K562 (cell line): ENCODE data around the gene HES3. TPM values are rescaled to one million over a fixed set of nuclear protein-coding genes. Genes with fewer than 3 reads are reported as not detected.
A peak's percentile ranks its signal among the peaks of the same experiment; 100 is the strongest.

ENCODE experiments used
- ARID2 ChIP-seq: fragments of 450-650 bp; IDR thresholded peaks from 2 replicates; pipeline ENCODE4 v1.6.1; 2017; ENCODE audit warnings: antibody characterized with exemption, mild to moderate bottlenecking
- BRD9 ChIP-seq: fragments of 450-650 bp; IDR thresholded peaks from 2 replicates; pipeline ENCODE4 v1.6.1; 2018; ENCODE audit warnings: low read depth; ENCODE audit not compliant: partially characterized antibody
- CBX1 ChIP-seq: sonication (generic); IDR thresholded peaks from 2 replicates; pipeline ENCODE4 v1.6.1; 2016; ENCODE audit warnings: antibody characterized with exemption, low read depth, mild to moderate bottlenecking
- JUN ChIP-seq, 2 experiments: sonication (generic) in 1 of 2; formaldehyde crosslinking in 1 of 2; IDR thresholded peaks; 2 replicates each; pipeline versions ENCODE4 v1.6.1 to v1.8.0; 2012 to 2022; ENCODE audit warnings: borderline replicate concordance in 2 of 2, mild to moderate bottlenecking in 2 of 2, improper control_type of control experiment in 1 of 2, low read depth in 1 of 2, low read length in 1 of 2, missing genetic modification reagents in 1 of 2
- NR2C2 ChIP-seq, 2 experiments: fragments of 200-800 bp in 1 of 2; sonication (Bioruptor generic) in 1 of 2; sonication (generic) in 1 of 2; formaldehyde crosslinking in 1 of 2; IDR thresholded peaks; 2 replicates each; pipeline versions ENCODE4 v1.6.1 to v1.8.0; 2016 to 2022; ENCODE audit warnings: mild to moderate bottlenecking in 1 of 2, missing compliant biosample characterization in 1 of 2, missing genetic modification characterization in 1 of 2, missing genetic modification reagents in 1 of 2
- PTBP1 ChIP-seq: fragments of 200-400 bp; formaldehyde crosslinking; IDR thresholded peaks from 2 replicates; pipeline ENCODE4 v1.6.1; 2017; ENCODE audit warnings: low read depth, low read length
- RBM14 ChIP-seq: fragments of 200-400 bp; formaldehyde crosslinking; IDR thresholded peaks from 2 replicates; pipeline ENCODE4 v1.6.1; 2018; ENCODE audit warnings: low read depth, mild to moderate bottlenecking, low read length, moderate library complexity, borderline replicate concordance; ENCODE audit not compliant: insufficient read depth
- RBM25 ChIP-seq: fragments of 200-400 bp; formaldehyde crosslinking; IDR thresholded peaks from 2 replicates; pipeline ENCODE4 v1.6.1; 2018; ENCODE audit warnings: low read length, low read depth, moderate library complexity; ENCODE audit not compliant: severe bottlenecking
- SMARCA4 ChIP-seq: fragments of 450-650 bp; IDR thresholded peaks from 2 replicates; pipeline ENCODE4 v1.6.1; 2016
- SMARCA5 ChIP-seq: fragments of 450-650 bp; IDR thresholded peaks from 2 replicates; pipeline ENCODE4 v1.6.1; 2016
- SOX6 ChIP-seq: fragments of 450-650 bp; IDR thresholded peaks from 2 replicates; pipeline ENCODE4 v1.6.1; 2014; ENCODE audit warnings: mild to moderate bottlenecking
- SREBF1 ChIP-seq: fragments of 150-350 bp; IDR thresholded peaks from 2 replicates; pipeline ENCODE4 v1.6.1; 2014; ENCODE audit warnings: antibody characterized with exemption, low read depth, low read length, borderline replicate concordance
- polyA plus RNA-seq, 8 experiments: library from polyadenylated mRNA; depleted of rRNA in 4 of 8; stranded (reverse) in 5 of 8; unstranded in 3 of 8; fragments of >200 nt; fragmentation: Nextera tagmentation in 2 of 8; fragmentation: Illumina TruSeq in 1 of 8; extraction: Ambion mirVana in 2 of 8; extraction: Trizol in 1 of 8; gene quantifications; 2 replicates each; pipeline versions ENCODE4 v1.2.1 to v1.2.3, GENCODE V29; 2011 to 2014; ENCODE audit warnings: inconsistent platforms in 1 of 8, missing spikeins in 1 of 8
- total RNA-seq, 7 experiments: library from RNA; depleted of rRNA in 6 of 7; stranded (reverse); fragments of >200 nt in 6 of 7; fragmentation: Illumina TruSeq in 2 of 7; extraction: Trizol in 2 of 7; gene quantifications; 2 replicates each; pipeline versions ENCODE4 v1.2.1 to v1.2.3, GENCODE V29; 2011 to 2021; ENCODE audit warnings: low replicate concordance in 1 of 7
- TF ChIP-seq, protein P1 (sequence below), 3 experiments: fragments of 200-800 bp in 1 of 3; fragments of 250-450 bp in 1 of 3; fragments of 450-650 bp in 1 of 3; sonication (Bioruptor Pico) in 1 of 3; sonication (Bioruptor generic) in 1 of 3; formaldehyde crosslinking in 1 of 3; IDR thresholded peaks; 2 replicates each; pipeline versions ENCODE4 v1.6.1 to v1.8.0; 2016 to 2022; ENCODE audit warnings: mild to moderate bottlenecking in 2 of 3, missing genetic modification characterization in 2 of 3, missing compliant biosample characterization in 1 of 3, moderate library complexity in 1 of 3
- TF ChIP-seq, protein P2 (sequence below), 2 experiments: fragments of 450-650 bp; conservative IDR thresholded peaks; 2 replicates each; pipeline ENCODE4 v1.6.1; 2017; ENCODE audit warnings: mild to moderate bottlenecking in 2 of 2, moderate library complexity in 2 of 2
- TF ChIP-seq, protein P3 (sequence below): fragments of 450-650 bp; IDR thresholded peaks from 2 replicates; pipeline ENCODE4 v1.6.1; 2016; ENCODE audit warnings: borderline replicate concordance
- TF ChIP-seq, protein P4 (sequence below): sonication (generic); formaldehyde crosslinking; IDR thresholded peaks from 2 replicates; pipeline ENCODE4 v1.8.0; 2022; ENCODE audit warnings: missing genetic modification reagents, mild to moderate bottlenecking, moderate library complexity, borderline replicate concordance

Gene HES3
- total and polyA plus RNA-seq, 9 of the 15 experiments (the other 6 are each of a cell fraction or from before 2014, with no cell fraction given): not detected

DNA sequence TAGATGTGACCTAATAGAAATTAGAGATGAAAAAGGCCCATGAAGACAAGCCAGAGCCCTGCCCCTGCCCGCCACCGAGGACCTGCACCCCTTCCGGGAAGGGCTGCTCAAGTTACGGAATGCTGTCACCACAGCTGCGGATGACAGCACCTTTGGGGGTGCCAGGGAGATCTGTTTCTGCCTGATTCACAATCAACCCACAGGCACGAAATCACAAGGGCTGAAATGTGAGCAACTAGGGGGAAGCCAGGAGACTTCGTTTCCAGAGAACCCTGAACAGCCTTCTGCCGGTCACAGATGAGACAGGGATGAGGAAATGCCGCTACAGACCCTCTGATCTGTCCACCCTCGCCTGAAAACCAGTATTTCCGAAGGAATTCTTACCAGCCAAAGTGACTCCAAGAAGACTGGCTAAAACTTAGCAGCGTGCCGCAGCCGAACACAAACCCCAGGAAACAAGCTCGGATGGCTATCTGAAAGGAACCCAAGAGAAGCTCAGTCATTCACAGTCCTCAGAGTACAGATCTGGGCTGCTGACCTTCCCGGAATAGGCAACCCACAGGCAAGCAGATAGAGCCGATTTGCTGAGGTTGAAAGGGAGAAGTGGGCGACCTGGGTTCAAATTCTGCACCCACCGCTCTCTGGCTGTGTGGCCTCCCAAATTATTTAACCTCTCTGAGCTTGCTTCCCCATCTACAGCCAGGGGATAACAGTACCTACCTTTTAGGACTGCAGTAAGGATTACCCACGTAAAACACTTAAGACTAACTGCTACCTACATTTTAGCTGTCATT is 9.3 kb upstream of the HES3 start (continued):
- TF ChIP-seq, protein P1, sequence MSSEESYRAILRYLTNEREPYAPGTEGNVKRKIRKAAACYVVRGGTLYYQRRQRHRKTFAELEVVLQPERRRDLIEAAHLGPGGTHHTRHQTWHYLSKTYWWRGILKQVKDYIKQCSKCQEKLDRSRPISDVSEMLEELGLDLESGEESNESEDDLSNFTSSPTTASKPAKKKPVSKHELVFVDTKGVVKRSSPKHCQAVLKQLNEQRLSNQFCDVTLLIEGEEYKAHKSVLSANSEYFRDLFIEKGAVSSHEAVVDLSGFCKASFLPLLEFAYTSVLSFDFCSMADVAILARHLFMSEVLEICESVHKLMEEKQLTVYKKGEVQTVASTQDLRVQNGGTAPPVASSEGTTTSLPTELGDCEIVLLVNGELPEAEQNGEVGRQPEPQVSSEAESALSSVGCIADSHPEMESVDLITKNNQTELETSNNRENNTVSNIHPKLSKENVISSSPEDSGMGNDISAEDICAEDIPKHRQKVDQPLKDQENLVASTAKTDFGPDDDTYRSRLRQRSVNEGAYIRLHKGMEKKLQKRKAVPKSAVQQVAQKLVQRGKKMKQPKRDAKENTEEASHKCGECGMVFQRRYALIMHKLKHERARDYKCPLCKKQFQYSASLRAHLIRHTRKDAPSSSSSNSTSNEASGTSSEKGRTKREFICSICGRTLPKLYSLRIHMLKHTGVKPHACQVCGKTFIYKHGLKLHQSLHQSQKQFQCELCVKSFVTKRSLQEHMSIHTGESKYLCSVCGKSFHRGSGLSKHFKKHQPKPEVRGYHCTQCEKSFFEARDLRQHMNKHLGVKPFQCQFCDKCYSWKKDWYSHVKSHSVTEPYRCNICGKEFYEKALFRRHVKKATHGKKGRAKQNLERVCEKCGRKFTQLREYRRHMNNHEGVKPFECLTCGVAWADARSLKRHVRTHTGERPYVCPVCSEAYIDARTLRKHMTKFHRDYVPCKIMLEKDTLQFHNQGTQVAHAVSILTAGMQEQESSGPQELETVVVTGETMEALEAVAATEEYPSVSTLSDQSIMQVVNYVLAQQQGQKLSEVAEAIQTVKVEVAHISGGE (CRISPR knock-in tag; IDR thresholded peaks at IDR 0.05): 0 out of 6 replicates have a peak, but pooled peaks of 1 of the 3 experiments have one; percentile 26
- TF ChIP-seq RBM25 (peak; percentile 91), RBM14 (no peak), ARID2 (no peak), NR2C2 (CRISPR knock-in tag; IDR thresholded peaks at IDR 0.05) (0 out of 2 replicates have a peak, but pooled peaks have one; percentile 63), NR2C2 (tag; IDR thresholded peaks at IDR 0.05) (no peak), CBX1 (peak; percentile 62), BRD9 (peak; percentile 76), SREBF1 (no peak), SMARCA4 (0 out of 2 replicates have a peak, but pooled peaks have one; percentile 10), SOX6 (no peak), PTBP1 (0 out of 2 replicates have a peak, but pooled peaks have one; percentile 26), JUN (IDR thresholded peaks at IDR 0.05; ENCODE audit: borderline replicate concordance, low read depth, low read length) (no peak), JUN (CRISPR knock-in tag; IDR thresholded peaks at IDR 0.05; ENCODE audit: borderline replicate concordance) (peak; percentile 27; the same call in 1 of the 2 replicates), SMARCA5 (peak; percentile 91)
- TF ChIP-seq, protein P2, sequence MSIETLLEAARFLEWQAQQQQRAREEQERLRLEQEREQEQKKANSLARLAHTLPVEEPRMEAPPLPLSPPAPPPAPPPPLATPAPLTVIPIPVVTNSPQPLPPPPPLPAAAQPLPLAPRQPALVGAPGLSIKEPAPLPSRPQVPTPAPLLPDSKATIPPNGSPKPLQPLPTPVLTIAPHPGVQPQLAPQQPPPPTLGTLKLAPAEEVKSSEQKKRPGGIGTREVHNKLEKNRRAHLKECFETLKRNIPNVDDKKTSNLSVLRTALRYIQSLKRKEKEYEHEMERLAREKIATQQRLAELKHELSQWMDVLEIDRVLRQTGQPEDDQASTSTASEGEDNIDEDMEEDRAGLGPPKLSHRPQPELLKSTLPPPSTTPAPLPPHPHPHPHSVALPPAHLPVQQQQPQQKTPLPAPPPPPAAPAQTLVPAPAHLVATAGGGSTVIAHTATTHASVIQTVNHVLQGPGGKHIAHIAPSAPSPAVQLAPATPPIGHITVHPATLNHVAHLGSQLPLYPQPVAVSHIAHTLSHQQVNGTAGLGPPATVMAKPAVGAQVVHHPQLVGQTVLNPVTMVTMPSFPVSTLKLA (conservative IDR thresholded peaks at IDR 0.05): peak in 1 of 2 experiments; percentile 21; a peak in 1 of 4 replicates
- TF ChIP-seq, protein P3, sequence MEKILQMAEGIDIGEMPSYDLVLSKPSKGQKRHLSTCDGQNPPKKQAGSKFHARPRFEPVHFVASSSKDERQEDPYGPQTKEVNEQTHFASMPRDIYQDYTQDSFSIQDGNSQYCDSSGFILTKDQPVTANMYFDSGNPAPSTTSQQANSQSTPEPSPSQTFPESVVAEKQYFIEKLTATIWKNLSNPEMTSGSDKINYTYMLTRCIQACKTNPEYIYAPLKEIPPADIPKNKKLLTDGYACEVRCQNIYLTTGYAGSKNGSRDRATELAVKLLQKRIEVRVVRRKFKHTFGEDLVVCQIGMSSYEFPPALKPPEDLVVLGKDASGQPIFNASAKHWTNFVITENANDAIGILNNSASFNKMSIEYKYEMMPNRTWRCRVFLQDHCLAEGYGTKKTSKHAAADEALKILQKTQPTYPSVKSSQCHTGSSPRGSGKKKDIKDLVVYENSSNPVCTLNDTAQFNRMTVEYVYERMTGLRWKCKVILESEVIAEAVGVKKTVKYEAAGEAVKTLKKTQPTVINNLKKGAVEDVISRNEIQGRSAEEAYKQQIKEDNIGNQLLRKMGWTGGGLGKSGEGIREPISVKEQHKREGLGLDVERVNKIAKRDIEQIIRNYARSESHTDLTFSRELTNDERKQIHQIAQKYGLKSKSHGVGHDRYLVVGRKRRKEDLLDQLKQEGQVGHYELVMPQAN: no peak
- TF ChIP-seq, protein P4, sequence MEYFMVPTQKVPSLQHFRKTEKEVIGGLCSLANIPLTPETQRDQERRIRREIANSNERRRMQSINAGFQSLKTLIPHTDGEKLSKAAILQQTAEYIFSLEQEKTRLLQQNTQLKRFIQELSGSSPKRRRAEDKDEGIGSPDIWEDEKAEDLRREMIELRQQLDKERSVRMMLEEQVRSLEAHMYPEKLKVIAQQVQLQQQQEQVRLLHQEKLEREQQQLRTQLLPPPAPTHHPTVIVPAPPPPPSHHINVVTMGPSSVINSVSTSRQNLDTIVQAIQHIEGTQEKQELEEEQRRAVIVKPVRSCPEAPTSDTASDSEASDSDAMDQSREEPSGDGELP: peak; percentile 27; the same call in 1 of the 2 replicates
